Immature natural killer cell (primary cell): ENCODE measurements around the gene GATB. TPM values are rescaled to one million over a fixed set of nuclear protein-coding genes. Genes with fewer than 3 reads are reported as not detected.

Experiments used
- DNase-seq, 3 donors: peaks; one replicate each; pipeline ENCODE4 v3.0.0; 2022; ENCODE audit warnings: mixed read lengths in 1 of 3
- H3K27ac Mint-ChIP-seq, 6 donors: one replicate each; pipeline ENCODE4 v1.8.0; 2020; ENCODE audit warnings: mixed read lengths in 6 of 6, mild to moderate bottlenecking in 5 of 6, inconsistent platforms in 4 of 6, moderate library complexity in 3 of 6
- H3K27me3 Mint-ChIP-seq, 3 donors: one replicate each; pipeline ENCODE4 v1.8.0; 2020 to 2021; ENCODE audit warnings: low read depth in 3 of 3, mild to moderate bottlenecking in 3 of 3, mixed read lengths in 3 of 3, moderate library complexity in 3 of 3, inconsistent platforms in 1 of 3
- H3K36me3 Mint-ChIP-seq, 3 donors: one replicate each; pipeline ENCODE4 v1.8.0; 2020; ENCODE audit warnings: mixed read lengths in 3 of 3, inconsistent platforms in 2 of 3, mild to moderate bottlenecking in 2 of 3
- H3K4me1 Mint-ChIP-seq, 2 donors: one replicate each; pipeline ENCODE4 v1.8.0; 2020; ENCODE audit warnings: inconsistent platforms in 2 of 2, mild to moderate bottlenecking in 2 of 2, mixed read lengths in 2 of 2, moderate library complexity in 1 of 2
- H3K4me3 Mint-ChIP-seq, 5 donors: one replicate each; pipeline ENCODE4 v1.8.0; 2020; ENCODE audit warnings: mild to moderate bottlenecking in 5 of 5, mixed read lengths in 5 of 5, inconsistent platforms in 3 of 5, moderate library complexity in 3 of 5
- H3K9me3 Mint-ChIP-seq, 6 donors: one replicate each; pipeline ENCODE4 v1.8.0; 2020; ENCODE audit warnings: mild to moderate bottlenecking in 6 of 6, mixed read lengths in 6 of 6, inconsistent platforms in 4 of 6, moderate library complexity in 3 of 6
- polyA plus RNA-seq, 3 donors: library from polyadenylated mRNA; unstranded; fragments of 300-500 nt; fragmentation: Illumina TruSeq; gene quantifications; one replicate each; pipeline ENCODE4 v1.2.3, GENCODE V29; 2021

Gene GATB
- polyA plus RNA-seq, 3 donors from 2014 or later = 7.2 to 16.2 (median 11.5) TPM

DNA sequence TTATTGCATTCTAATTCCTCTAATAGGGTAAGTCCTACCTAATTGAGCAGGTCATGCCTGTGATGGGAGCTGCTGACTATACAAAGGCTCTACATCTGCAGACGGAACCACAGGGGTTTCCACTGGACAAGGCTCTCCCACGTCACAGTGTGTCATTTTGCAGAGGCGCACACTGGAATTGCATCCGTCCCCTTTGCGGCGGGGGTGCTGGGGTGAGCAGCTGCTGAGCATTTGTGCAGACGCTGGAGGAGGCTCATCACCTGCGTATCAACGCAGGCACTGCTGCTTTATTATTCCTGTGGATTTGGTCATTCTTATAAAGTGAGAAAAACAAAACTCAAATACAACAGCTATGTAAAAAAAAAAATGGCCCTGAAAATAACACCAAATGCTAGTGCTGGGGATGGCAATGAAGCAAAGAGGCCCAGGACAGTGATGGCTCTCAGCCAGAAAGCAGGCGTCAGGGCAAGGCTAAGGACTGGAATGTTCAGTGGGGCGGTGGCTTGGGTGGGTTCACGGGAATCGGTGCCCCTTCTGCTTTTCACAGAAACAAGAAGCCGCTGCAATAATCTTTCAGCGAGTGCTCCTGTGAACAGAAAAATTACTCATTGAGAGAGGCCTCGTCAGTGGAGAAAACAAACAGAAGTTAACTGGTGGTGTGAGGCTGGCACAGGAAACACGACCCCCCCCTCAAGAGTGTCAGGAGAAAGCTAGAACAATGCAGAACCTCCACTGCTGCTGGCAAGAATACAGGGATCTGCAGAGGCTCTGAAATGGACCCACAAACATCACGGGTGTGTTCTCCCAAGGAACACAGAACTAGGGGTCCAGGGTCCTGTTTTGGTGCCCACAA, 67.8 kb downstream of the GATB start:
- no peaks in the 10 kb centered on the region for H3K27me3 Mint-ChIP-seq
- DNase-seq = no peak
- no peak overlapping the region for H3K27ac Mint-ChIP-seq
- no peaks in the 10 kb centered on the region for H3K9me3 Mint-ChIP-seq
- no peaks in the 10 kb centered on the region for H3K4me1 Mint-ChIP-seq
- no peak overlapping the region for H3K4me3 Mint-ChIP-seq
- H3K36me3 Mint-ChIP-seq = peaks cover 8 to 25% (median 8%) of the 10 kb centered on the region in 3 donors

GRCh38 chr4:151692443-151692782, 68.4 kb downstream of the GATB start:
- no peak overlapping the region for H3K27ac Mint-ChIP-seq
- H3K9me3 Mint-ChIP-seq = no peaks in the 10 kb centered on the region
- DNase-seq = no peak
- H3K4me1 Mint-ChIP-seq = no peaks in the 10 kb centered on the region
- H3K27me3 Mint-ChIP-seq = no peaks in the 10 kb centered on the region
- peaks cover 5 to 24% (median 7%) of the 10 kb centered on the region in 3 donors for H3K36me3 Mint-ChIP-seq
- H3K4me3 Mint-ChIP-seq = no peak overlapping the region

DNA sequence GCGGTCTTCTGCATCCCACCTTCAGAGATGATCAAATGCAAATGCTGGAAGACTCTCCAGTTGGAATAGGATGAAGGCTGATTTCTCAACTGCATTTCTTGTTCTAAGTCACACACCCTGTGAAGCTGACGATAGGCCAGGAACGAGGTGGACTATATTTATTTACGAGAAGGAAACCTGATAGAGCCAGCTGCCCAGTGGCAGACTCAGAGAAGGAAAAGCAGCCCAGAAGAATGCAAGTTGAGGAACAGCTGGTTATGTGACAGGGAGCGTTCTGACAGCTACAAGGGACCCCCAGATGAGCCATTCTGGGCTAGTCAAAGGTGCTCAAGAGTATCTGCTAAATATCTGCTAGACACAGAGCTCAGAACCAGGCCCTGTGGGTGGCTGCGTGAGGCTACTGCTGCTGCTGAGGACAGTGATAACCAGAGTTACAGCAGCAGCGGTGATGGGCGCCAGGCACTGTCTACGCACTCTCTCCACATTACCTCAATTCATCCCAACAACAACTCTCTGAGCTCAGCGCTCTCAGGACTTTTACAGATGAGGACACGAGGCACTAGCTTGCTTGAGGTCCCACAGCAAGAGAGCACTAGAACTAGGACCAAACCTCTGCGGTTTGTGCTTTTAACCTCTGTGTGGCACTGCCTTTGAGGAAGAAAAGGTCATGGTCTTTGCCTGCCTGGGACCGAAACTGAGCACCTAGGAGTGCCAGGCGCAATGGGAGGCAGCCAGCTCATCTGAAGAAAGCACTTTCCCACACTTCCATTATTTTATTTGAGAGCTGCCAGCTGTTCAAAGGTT, 69.0 kb downstream of the GATB start:
- Mint-ChIP-seq H3K36me3 (peaks cover 0 to 25% (median 7%) of the 10 kb centered on the region in 3 donors), H3K9me3 (no peaks in the 10 kb centered on the region), H3K27me3 (no peaks in the 10 kb centered on the region), H3K27ac (no peak overlapping the region), H3K4me3 (no peak overlapping the region), H3K4me1 (no peaks in the 10 kb centered on the region)
- DNase-seq = no peak

GRCh38 chr4:151690876-151691275, 69.9 kb downstream of the GATB start:
- no peaks in the 10 kb centered on the region for H3K4me1 Mint-ChIP-seq
- peaks cover 0 to 23% (median 6%) of the 10 kb centered on the region in 3 donors for H3K36me3 Mint-ChIP-seq
- no peak overlapping the region for H3K4me3 Mint-ChIP-seq
- H3K27ac Mint-ChIP-seq = no peak overlapping the region
- no peaks in the 10 kb centered on the region for H3K9me3 Mint-ChIP-seq
- DNase-seq = no peak
- no peaks in the 10 kb centered on the region for H3K27me3 Mint-ChIP-seq

DNA sequence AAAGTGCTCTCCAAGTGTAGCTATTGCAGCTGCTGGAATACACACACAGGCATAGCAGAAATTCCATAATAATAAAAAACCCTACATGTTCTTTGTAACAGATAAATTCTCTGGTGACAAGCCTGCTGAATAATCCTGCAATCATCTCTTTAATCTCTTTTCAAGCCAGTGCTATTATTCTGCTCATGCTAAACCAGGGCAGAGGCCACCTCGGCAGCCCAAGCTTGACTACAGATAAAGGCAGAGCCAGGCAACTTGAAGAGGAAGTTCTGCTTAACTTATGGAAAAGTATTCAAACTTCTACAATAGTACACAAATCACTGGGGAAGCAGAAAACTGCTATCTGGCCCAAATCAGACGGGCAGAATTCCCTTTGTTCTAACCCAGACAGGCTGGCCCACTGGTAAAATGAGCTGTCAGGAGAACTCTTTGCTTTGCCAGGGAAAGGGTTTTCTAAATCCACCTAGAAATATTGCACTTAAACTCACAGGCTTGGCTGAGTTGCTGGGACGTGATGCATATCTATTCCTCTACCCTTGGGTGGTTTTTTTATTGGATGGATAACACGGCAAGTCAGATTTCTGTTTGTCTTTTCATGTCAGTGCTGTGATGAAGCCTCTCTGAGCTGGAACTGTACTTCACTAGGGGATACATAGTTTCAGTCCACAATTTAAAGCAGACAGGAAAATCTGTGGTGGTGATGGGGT, 70.5 kb downstream of the GATB start:
- H3K27me3 Mint-ChIP-seq = no peaks in the 10 kb centered on the region
- no peak overlapping the region for H3K27ac Mint-ChIP-seq
- no peaks in the 10 kb centered on the region for H3K4me1 Mint-ChIP-seq
- H3K9me3 Mint-ChIP-seq = no peaks in the 10 kb centered on the region
- no peak overlapping the region for H3K4me3 Mint-ChIP-seq
- H3K36me3 Mint-ChIP-seq = peaks cover 0 to 23% (median 6%) of the 10 kb centered on the region in 3 donors
- DNase-seq = no peak

- H3K4me1 Mint-ChIP-seq = no peaks in the 10 kb centered on the region
- H3K4me3 Mint-ChIP-seq = no peak overlapping the region
- H3K27me3 Mint-ChIP-seq = no peaks in the 10 kb centered on the region
- H3K36me3 Mint-ChIP-seq = peaks cover 0 to 19% (median 6%) of the 10 kb centered on the region in 3 donors
- H3K9me3 Mint-ChIP-seq = no peaks in the 10 kb centered on the region
- DNase-seq = no peak
- H3K27ac Mint-ChIP-seq = no peak overlapping the region
Observed at GRCh38 chr4:151689211-151689991, 71.4 kb downstream of the GATB start.

DNA sequence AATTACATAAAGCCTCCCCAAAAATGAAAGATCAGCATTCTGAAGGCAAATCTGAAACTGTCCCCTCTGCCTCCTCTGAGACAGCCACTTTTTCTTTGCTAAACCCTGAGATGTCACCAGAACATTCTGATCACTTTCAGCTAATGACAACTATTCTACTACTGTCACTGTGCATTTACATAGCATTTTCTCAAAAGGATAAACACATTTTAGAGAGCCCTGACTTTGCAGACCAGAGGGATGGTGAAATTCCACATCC, 72.1 kb downstream of the GATB start:
- no peak overlapping the region for H3K4me3 Mint-ChIP-seq
- no peaks in the 10 kb centered on the region for H3K27me3 Mint-ChIP-seq
- H3K36me3 Mint-ChIP-seq = peaks cover 0 to 25% (median 8%) of the 10 kb centered on the region in 3 donors
- no peaks in the 10 kb centered on the region for H3K4me1 Mint-ChIP-seq
- no peaks in the 10 kb centered on the region for H3K9me3 Mint-ChIP-seq
- no peak for DNase-seq
- H3K27ac Mint-ChIP-seq = no peak overlapping the region

GRCh38 chr4:151688003-151688784, 72.6 kb downstream of the GATB start:
- H3K27ac Mint-ChIP-seq = no peak overlapping the region
- no peak overlapping the region for H3K4me3 Mint-ChIP-seq
- no peaks in the 10 kb centered on the region for H3K27me3 Mint-ChIP-seq
- H3K36me3 Mint-ChIP-seq = peaks cover 0 to 28% (median 13%) of the 10 kb centered on the region in 3 donors
- no peaks in the 10 kb centered on the region for H3K4me1 Mint-ChIP-seq
- no peak for DNase-seq
- H3K9me3 Mint-ChIP-seq = no peaks in the 10 kb centered on the region

DNA sequence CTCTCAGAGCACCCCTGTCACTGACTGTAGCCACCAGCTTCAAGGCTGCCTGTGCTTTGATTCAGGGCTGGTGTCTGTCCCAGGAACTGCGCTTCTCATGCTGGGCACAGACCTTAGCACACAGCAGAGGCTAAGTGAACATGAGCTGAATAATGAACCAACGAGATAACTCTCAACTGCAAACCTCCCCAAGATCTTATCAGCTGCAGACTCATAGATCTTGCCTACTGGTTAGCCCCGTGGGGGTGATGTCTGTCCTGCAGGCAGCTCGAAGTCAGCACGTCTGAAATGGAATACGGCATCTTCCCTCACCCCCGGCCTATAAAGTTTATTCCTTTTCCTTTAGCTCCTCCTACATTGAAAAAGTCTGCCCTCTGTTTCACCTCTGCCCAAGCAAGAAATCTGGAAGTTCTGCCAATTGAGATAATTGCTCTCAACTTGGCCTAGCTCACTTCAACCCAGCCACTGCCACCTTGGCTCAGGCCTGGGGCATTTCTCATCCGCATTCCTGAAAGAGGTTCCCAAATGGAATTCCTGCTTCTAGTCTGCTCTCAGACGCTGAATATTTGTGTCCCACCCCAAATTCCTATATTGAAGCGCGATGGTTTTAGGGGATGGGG, 73.7 kb downstream of the GATB start:
- Mint-ChIP-seq H3K27me3 (no peaks in the 10 kb centered on the region), H3K4me3 (no peak overlapping the region), H3K27ac (no peak overlapping the region), H3K9me3 (no peaks in the 10 kb centered on the region), H3K4me1 (no peaks in the 10 kb centered on the region), H3K36me3 (peaks cover 0 to 33% (median 16%) of the 10 kb centered on the region in 3 donors)
- DNase-seq = no peak

DNA sequence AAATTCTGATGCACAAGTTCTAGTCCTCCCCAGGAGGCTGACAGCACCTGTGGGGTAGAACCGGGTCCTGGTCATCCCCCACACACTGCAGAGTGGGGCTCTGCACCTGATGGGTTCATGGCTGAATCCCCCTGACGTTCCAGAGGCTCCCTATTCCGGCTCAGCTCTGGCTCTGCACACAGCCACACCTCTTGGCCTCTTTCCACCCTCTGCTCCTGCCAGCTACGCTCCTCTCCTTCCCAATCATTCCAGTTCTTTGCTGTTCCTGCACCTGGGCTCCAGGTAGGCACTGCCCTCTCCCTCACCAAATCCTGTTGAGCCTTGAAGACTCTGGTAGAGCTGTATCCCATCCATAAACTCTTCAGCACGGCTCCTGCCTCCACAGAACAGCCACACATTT, 75.5 kb downstream of the GATB start:
- H3K4me1 Mint-ChIP-seq = no peaks in the 10 kb centered on the region
- DNase-seq = no peak
- no peak overlapping the region for H3K4me3 Mint-ChIP-seq
- H3K27ac Mint-ChIP-seq = no peak overlapping the region
- no peaks in the 10 kb centered on the region for H3K9me3 Mint-ChIP-seq
- peaks cover 0 to 33% (median 16%) of the 10 kb centered on the region in 3 donors for H3K36me3 Mint-ChIP-seq
- H3K27me3 Mint-ChIP-seq = no peaks in the 10 kb centered on the region

- Mint-ChIP-seq H3K36me3 (peaks cover 0 to 22% (median 16%) of the 10 kb centered on the region in 3 donors), H3K4me1 (no peaks in the 10 kb centered on the region), H3K27ac (no peak overlapping the region), H3K27me3 (no peaks in the 10 kb centered on the region), H3K4me3 (no peak overlapping the region), H3K9me3 (no peaks in the 10 kb centered on the region)
- no peak for DNase-seq
Observed at GRCh38 chr4:151681085-151681484, 79.7 kb downstream of the GATB start.

- no peaks in the 10 kb centered on the region for H3K9me3 Mint-ChIP-seq
- no peak overlapping the region for H3K27ac Mint-ChIP-seq
- H3K4me3 Mint-ChIP-seq = no peak overlapping the region
- DNase-seq = no peak
- no peaks in the 10 kb centered on the region for H3K4me1 Mint-ChIP-seq
- H3K36me3 Mint-ChIP-seq = peaks cover 0 to 22% (median 16%) of the 10 kb centered on the region in 3 donors
- no peaks in the 10 kb centered on the region for H3K27me3 Mint-ChIP-seq
Observed at GRCh38 chr4:151679231-151679630, 81.6 kb downstream of the GATB start.
